Measurements from ENCODE around the gene FIGN. TPM values are rescaled to one million over a fixed set of nuclear protein-coding genes. Genes with fewer than 3 reads are reported as not detected.

The FIGN gene
- total and polyA plus RNA-seq, 5 donors = 2.7 to 13.8 (median 9.8) TPM

GRCh38 chr2:163641986-163642385, 93.8 kb downstream of the FIGN start:
- H3K4me3 ChIP-seq (ENCODE audit: low read length) = no peak overlapping the region
- no peak overlapping the region for H3K27ac ChIP-seq (ENCODE audit: low read length)
- no peak for ATAC-seq
- 84% methylated on average over 1 of the region's 1 CpG for WGBS
- intact Hi-C loops (cut with DNase I) = no loop called here
- H3K9me3 ChIP-seq (ENCODE audit: control insufficient read depth, low read length) = no peaks in the 10 kb centered on the region
- H3K27me3 ChIP-seq (ENCODE audit: control insufficient read depth, insufficient read depth) = no peaks in the 10 kb centered on the region
- no peak for DNase-seq
- peaks cover 10% of the 10 kb centered on the region for H3K4me1 ChIP-seq (ENCODE audit: control insufficient read depth, insufficient read depth, low read length)

GRCh38 chr2:163640542-163641193, 95.1 kb downstream of the FIGN start:
- no peaks in the 10 kb centered on the region for H3K9me3 ChIP-seq (ENCODE audit: control insufficient read depth, low read length)
- peaks cover 10% of the 10 kb centered on the region for H3K4me1 ChIP-seq (ENCODE audit: control insufficient read depth, insufficient read depth, low read length)
- peak; percentile 51 to 59 for ATAC-seq
- DNase-seq = no peak
- H3K4me3 ChIP-seq (ENCODE audit: low read length) = no peak overlapping the region
- H3K27ac ChIP-seq (ENCODE audit: low read length) = peak overlapping the region; percentile 17
- H3K27me3 ChIP-seq (ENCODE audit: control insufficient read depth, insufficient read depth) = no peaks in the 10 kb centered on the region
- intact Hi-C loops (cut with DNase I) = no loop called here
- 68% methylated on average over 6 of the region's 6 CpGs for WGBS

GRCh38 chr2:163637871-163638270, 97.9 kb downstream of the FIGN start:
- WGBS = 70% methylated on average over 6 of the region's 6 CpGs
- no peaks in the 10 kb centered on the region for H3K27me3 ChIP-seq (ENCODE audit: control insufficient read depth, insufficient read depth)
- DNase-seq (no peak), ATAC-seq (no peak)
- H3K4me3 ChIP-seq (ENCODE audit: low read length) = no peak overlapping the region
- H3K9me3 ChIP-seq (ENCODE audit: control insufficient read depth, low read length) = no peaks in the 10 kb centered on the region
- H3K4me1 ChIP-seq (ENCODE audit: control insufficient read depth, insufficient read depth, low read length) = peaks cover 7% of the 10 kb centered on the region
- H3K27ac ChIP-seq (ENCODE audit: low read length) = no peak overlapping the region
- intact Hi-C loops (cut with DNase I) = no loop called here

- DNase-seq (no peak), ATAC-seq (no peak)
- Histone ChIP-seq H3K4me3 (ENCODE audit: low read length) (no peak overlapping the region), H3K27ac (ENCODE audit: low read length) (no peak overlapping the region), H3K4me1 (ENCODE audit: control insufficient read depth, insufficient read depth, low read length) (peaks cover 4% of the 10 kb centered on the region), H3K27me3 (ENCODE audit: control insufficient read depth, insufficient read depth) (no peaks in the 10 kb centered on the region), H3K9me3 (ENCODE audit: control insufficient read depth, low read length) (no peaks in the 10 kb centered on the region)
- 82% methylated on average over 5 of the region's 5 CpGs for WGBS
- intact Hi-C loops (cut with DNase I) = no loop called here
Measured at GRCh38 chr2:163633291-163633690, 102.5 kb downstream of the FIGN start.

GRCh38 chr2:163630836-163631235, 105.0 kb downstream of the FIGN start:
- Histone ChIP-seq H3K4me3 (ENCODE audit: low read length) (no peak overlapping the region), H3K9me3 (ENCODE audit: control insufficient read depth, low read length) (no peaks in the 10 kb centered on the region), H3K27ac (ENCODE audit: low read length) (no peak overlapping the region), H3K27me3 (ENCODE audit: control insufficient read depth, insufficient read depth) (no peaks in the 10 kb centered on the region), H3K4me1 (ENCODE audit: control insufficient read depth, insufficient read depth, low read length) (no peaks in the 10 kb centered on the region)
- 85% methylated on average over 5 of the region's 5 CpGs for WGBS
- intact Hi-C loops (cut with DNase I) = no loop called here
- ATAC-seq (no peak), DNase-seq (no peak)

GRCh38 chr2:163626639-163627109, 109.1 kb downstream of the FIGN start:
- DNase-seq (no peak), ATAC-seq (no peak)
- no peak overlapping the region for H3K27ac ChIP-seq (ENCODE audit: low read length)
- no peak overlapping the region for H3K4me3 ChIP-seq (ENCODE audit: low read length)
- 60% methylated on average over 7 of the region's 7 CpGs for WGBS
- no peaks in the 10 kb centered on the region for H3K27me3 ChIP-seq (ENCODE audit: control insufficient read depth, insufficient read depth)
- intact Hi-C loops (cut with DNase I) = no loop called here
- H3K9me3 ChIP-seq (ENCODE audit: control insufficient read depth, low read length) = no peaks in the 10 kb centered on the region
- peaks cover under 1% of the 10 kb centered on the region for H3K4me1 ChIP-seq (ENCODE audit: control insufficient read depth, insufficient read depth, low read length)

- no peaks in the 10 kb centered on the region for H3K27me3 ChIP-seq (ENCODE audit: control insufficient read depth, insufficient read depth)
- no peak overlapping the region for H3K27ac ChIP-seq (ENCODE audit: low read length)
- intact Hi-C loops (cut with DNase I) = no loop called here
- H3K9me3 ChIP-seq (ENCODE audit: control insufficient read depth, low read length) = no peaks in the 10 kb centered on the region
- whole genome bisulfite sequencing = 95% methylated on average over 1 of the region's 1 CpG
- peaks cover 2% of the 10 kb centered on the region for H3K4me1 ChIP-seq (ENCODE audit: control insufficient read depth, insufficient read depth, low read length)
- ATAC-seq (no peak), DNase-seq (no peak)
- H3K4me3 ChIP-seq (ENCODE audit: low read length) = no peak overlapping the region
Measured at GRCh38 chr2:163626208-163626607, 109.6 kb downstream of the FIGN start.

GRCh38 chr2:163625632-163626031, 110.2 kb downstream of the FIGN start:
- intact Hi-C loops (cut with DNase I) = no loop called here
- no peak for ATAC-seq
- WGBS = 76% methylated on average over 1 of the region's 1 CpG
- Histone ChIP-seq H3K4me3 (ENCODE audit: low read length) (no peak overlapping the region), H3K27ac (ENCODE audit: low read length) (no peak overlapping the region), H3K9me3 (ENCODE audit: control insufficient read depth, low read length) (no peaks in the 10 kb centered on the region), H3K27me3 (ENCODE audit: control insufficient read depth, insufficient read depth) (no peaks in the 10 kb centered on the region), H3K4me1 (ENCODE audit: control insufficient read depth, insufficient read depth, low read length) (peaks cover 2% of the 10 kb centered on the region)
- no peak for DNase-seq

- WGBS = 63% methylated on average over 7 of the region's 7 CpGs
Measured at GRCh38 chr2:163621445-163622004, 114.3 kb downstream of the FIGN start.

GRCh38 chr2:163617517-163617916, 118.3 kb downstream of the FIGN start:
- WGBS = 86% methylated on average over 2 of the region's 2 CpGs
- intact Hi-C loops (cut with DNase I) = no loop called here
- Histone ChIP-seq H3K9me3 (ENCODE audit: control insufficient read depth, low read length) (no peaks in the 10 kb centered on the region), H3K27ac (ENCODE audit: low read length) (no peak overlapping the region), H3K4me1 (ENCODE audit: control insufficient read depth, insufficient read depth, low read length) (peaks cover 2% of the 10 kb centered on the region), H3K27me3 (ENCODE audit: control insufficient read depth, insufficient read depth) (no peaks in the 10 kb centered on the region), H3K4me3 (ENCODE audit: low read length) (no peak overlapping the region)
- no peak for ATAC-seq
- no peak for DNase-seq

More at GRCh38 chr2:163621445-163622004, 114.3 kb downstream of the FIGN start:
- DNase-seq (no peak), ATAC-seq (no peak)
- intact Hi-C loops (cut with DNase I) = no loop called here
- H3K4me3 ChIP-seq (ENCODE audit: low read length) = no peak overlapping the region
- no peak overlapping the region for H3K27ac ChIP-seq (ENCODE audit: low read length)
- H3K27me3 ChIP-seq (ENCODE audit: control insufficient read depth, insufficient read depth) = no peaks in the 10 kb centered on the region
- no peaks in the 10 kb centered on the region for H3K9me3 ChIP-seq (ENCODE audit: control insufficient read depth, low read length)
- H3K4me1 ChIP-seq (ENCODE audit: control insufficient read depth, insufficient read depth, low read length) = peaks cover 2% of the 10 kb centered on the region

- Histone ChIP-seq H3K4me1 (ENCODE audit: control insufficient read depth, insufficient read depth, low read length) (no peaks in the 10 kb centered on the region), H3K27ac (ENCODE audit: low read length) (no peak overlapping the region), H3K9me3 (ENCODE audit: control insufficient read depth, low read length) (no peaks in the 10 kb centered on the region), H3K4me3 (ENCODE audit: low read length) (no peak overlapping the region), H3K27me3 (ENCODE audit: control insufficient read depth, insufficient read depth) (no peaks in the 10 kb centered on the region)
- intact Hi-C loops (cut with DNase I) = no loop called here
- ATAC-seq (no peak), DNase-seq (no peak)
- WGBS = 74% methylated on average over 3 of the region's 3 CpGs
Measured at GRCh38 chr2:163613266-163613731, 122.5 kb downstream of the FIGN start.
